AG09319 (cell line): ENCODE results near the gene IKZF4.
"Not testable (repeated sequence)": the region's sequence is repeated elsewhere in the genome, so short reads cannot be mapped to it uniquely, and the experiment has no call there.

Experiments used
- DNase-seq: peaks from one replicate; pipeline ENCODE4 v3.0.0-alpha.2; 2010; ENCODE audit warnings: low read depth; ENCODE audit errors: extremely low read depth
- TF ChIP-seq, protein P1 (sequence below): IDR thresholded peaks from 2 replicates; pipeline ENCODE4 v1.5.1; 2011; ENCODE audit warnings: low read depth, mild to moderate bottlenecking, inconsistent platforms, low read length, moderate library complexity

Gene IKZF4

DNA sequence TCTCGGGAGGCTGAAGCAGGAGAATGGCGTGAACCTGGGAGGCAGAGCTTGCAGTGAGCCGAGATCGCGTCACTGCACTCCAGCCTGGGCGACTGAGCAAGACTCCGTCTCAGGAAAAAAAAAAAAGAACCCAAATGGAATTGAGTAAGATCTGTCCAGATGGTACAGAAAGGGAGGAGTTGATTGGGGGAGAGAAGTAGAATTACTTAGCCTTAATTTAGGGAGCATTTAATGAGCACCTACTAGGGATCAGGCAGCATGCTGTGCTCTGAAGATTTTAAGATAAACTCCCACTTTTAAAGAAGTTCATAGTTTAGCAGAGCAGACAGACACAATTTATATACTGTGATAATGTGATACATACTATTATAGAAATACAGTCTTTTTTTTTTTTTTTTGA is 42.5 kb upstream of the IKZF4 start:
- TF ChIP-seq, protein P1, sequence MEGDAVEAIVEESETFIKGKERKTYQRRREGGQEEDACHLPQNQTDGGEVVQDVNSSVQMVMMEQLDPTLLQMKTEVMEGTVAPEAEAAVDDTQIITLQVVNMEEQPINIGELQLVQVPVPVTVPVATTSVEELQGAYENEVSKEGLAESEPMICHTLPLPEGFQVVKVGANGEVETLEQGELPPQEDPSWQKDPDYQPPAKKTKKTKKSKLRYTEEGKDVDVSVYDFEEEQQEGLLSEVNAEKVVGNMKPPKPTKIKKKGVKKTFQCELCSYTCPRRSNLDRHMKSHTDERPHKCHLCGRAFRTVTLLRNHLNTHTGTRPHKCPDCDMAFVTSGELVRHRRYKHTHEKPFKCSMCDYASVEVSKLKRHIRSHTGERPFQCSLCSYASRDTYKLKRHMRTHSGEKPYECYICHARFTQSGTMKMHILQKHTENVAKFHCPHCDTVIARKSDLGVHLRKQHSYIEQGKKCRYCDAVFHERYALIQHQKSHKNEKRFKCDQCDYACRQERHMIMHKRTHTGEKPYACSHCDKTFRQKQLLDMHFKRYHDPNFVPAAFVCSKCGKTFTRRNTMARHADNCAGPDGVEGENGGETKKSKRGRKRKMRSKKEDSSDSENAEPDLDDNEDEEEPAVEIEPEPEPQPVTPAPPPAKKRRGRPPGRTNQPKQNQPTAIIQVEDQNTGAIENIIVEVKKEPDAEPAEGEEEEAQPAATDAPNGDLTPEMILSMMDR: no peak
- no peak for DNase-seq

DNA sequence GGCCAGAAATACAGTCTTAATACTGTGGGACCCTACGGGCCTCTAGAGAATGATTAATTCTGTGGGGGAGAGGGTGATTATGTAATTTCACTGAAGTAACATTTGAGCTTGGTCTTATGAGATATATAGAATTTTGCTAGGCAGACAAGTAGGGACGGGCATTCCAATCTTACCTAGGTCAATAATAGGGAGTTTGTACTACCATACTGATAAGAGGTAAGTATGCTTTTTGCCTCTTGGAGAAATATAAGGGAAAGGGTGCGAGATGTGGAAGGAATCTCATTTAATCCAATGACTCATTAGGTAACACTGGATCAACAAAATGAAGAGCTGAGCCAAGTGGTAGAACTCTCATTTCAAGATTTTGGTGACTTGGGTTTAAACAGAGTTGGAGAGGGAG is 41.8 kb upstream of the IKZF4 start:
- DNase-seq: no peak
- TF ChIP-seq, protein P1: no peak

DNA sequence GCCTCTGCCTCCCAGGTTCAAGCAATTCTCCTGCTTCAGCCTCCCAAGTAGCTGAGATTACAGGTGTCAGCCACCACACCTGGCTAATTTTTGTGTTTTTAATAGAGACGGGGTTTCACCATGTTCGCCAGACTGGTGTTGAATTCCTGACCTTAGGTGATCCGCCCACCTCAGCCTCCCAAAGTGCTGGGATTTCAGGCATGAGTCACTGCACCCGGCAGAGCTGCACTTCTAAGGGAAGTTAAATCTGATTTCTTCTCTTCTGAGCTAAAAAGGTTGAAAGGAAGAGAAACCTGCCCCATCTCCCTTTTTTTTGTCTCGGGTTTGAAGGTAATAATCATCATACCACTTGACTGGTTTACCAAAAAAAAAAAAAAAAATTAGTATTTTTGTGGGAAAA is 39.0 kb upstream of the IKZF4 start:
- DNase-seq: not testable (repeated sequence)

DNA sequence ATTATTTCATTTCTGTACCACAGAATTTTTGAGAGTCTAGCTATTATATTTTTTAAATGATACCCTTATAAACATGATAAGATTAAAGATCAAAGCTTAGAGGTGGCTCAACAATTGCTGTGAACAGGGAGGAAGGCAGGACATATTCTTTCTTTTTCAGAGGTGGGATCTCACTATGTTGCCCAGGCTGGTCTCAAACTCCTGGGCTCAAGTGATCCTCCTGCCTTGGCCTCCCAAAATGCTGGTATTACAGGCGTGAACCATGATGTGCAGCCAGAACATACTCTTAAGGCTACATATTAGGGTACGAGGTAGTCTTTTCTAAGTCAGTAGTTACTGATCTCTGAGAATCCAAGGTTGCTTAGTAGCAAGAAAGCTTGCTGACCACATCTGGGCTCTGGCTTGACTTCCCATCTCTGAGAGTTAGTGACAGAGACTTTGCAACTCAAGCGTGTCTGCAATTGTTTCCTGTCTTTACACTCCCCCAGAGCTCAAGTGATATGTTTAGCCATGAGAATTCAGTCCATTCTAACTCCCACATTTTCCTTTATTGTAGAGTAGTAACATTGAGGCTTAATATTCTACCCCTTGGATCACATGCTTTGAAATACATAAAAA is 38.4 kb upstream of the IKZF4 start:
- TF ChIP-seq, protein P1: no peak
- no peak for DNase-seq

DNA sequence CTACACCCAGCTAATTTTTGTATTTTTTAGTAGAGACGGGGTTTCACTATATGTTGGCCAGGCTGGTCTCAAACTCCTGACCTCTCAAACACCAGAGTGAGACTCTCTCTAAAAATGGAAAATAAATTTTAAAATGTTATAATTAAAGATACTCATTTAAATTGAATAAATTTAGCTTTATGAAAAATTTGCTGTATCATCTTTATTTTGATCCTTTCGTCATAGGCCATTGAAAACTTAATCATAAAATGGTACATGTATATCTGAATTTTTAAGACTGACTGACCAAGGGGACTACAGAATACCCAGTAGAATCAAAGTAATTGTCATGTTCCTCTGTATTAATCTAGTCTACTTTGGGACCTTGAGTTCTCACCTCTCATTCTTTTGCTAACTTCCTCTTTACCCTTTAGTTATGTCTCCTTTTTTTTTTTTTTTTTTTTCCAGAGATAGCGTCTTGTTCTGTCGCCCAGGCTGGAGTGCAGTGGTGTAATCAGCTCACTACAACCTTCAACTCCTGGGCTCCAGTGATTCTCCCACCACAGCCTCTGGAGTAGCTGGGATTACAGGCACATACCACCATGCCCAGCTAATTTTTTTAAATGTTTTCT is 37.5 kb upstream of the IKZF4 start:
- TF ChIP-seq, protein P1: no peak
- no peak for DNase-seq

DNA sequence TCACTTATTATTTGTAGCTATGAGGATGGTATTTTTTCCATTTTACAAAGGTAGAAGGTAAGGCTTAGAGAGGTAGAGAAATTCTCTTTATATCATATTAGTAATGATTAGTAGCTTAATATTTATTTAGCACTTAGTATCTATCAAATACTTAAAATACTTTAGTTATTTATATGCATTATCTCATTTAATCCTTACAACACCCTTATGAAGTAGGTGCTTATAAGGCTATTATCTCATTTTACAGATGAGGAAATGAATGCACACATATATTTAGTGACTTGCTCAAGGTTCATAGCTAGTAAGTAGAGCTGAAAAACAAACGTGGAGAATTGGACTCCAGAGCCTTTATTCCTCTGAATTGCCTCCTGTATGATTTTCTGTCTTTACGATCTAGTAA is 36.0 kb upstream of the IKZF4 start:
- TF ChIP-seq, protein P1: no peak
- DNase-seq: no peak

DNA sequence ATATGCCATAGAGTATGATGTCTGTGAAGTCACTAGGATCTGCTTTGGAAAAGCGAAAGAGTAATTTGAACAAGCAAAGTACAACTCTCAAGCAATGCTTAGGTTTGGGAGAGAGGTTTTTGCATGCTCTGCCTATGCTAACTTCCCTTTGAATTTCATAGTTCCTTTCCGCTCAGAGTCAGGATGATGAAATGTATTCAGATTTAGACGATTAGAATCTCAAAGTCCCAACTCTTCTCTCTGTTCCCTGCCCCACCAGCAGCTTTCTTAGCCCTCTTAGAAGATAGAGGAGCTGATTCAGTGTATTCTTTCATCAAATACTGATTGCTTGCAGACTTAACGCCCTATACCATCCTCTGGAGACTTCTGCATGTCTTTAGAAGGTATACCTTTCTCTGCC is 35.5 kb upstream of the IKZF4 start:
- DNase-seq: no peak
- TF ChIP-seq, protein P1: no peak

DNA sequence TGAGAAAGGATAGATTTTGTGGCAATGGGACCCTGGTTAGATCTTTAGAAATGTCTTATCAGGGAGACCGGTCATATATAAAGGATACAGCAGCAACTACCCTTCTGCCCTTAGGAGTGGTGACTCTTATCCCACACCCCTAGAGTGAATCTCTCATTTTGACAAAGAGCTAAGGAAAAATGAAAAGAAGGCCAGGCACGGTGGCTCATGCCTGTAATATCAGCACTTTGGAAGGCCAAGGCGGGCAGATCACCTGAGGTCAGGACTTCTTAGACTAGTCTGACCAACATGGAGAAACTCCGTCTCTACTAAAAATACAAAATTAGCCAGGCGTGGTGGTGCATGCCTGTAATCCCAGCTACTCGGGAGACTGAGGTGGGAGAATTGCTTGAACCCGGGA is 34.9 kb upstream of the IKZF4 start:
- not testable (repeated sequence) for DNase-seq
